ENCODE results near the gene REEP5.

- no peak for TF ChIP-seq POLR2A (IDR thresholded peaks at IDR 0.05)
- no peak for TF ChIP-seq CTCF (IDR thresholded peaks at IDR 0.05)
These were observed 39.0 kb upstream of the REEP5 start for GRCh38 chr5:112960863-112961504.

Measured in thyroid gland (tissue), 4 donors.